Epithelial cell of esophagus (primary cell): ENCODE measurements around the gene FAM174B.

ENCODE experiments used
- DNase-seq: peaks from one replicate; pipeline ENCODE4 v3.0.0; 2010; ENCODE audit warnings: low read depth
- H3K4me3 ChIP-seq: 2 replicates; pipeline ENCODE4 v1.5.1; 2011; ENCODE audit warnings: mild to moderate bottlenecking, low read length, control low read depth
- CTCF ChIP-seq: IDR thresholded peaks from 2 replicates; pipeline ENCODE4 v1.5.1; 2011; ENCODE audit warnings: low read depth, mild to moderate bottlenecking, low read length, control low read depth, inconsistent platforms; ENCODE audit not compliant: insufficient read depth; ENCODE audit errors: missing control alignments

FAM174B gene

GRCh38 chr15:92657486-92657885 lies 1.9 kb upstream of the FAM174B start:
- TF ChIP-seq CTCF = no peak
- no peak for DNase-seq
- no peak overlapping the region for H3K4me3 ChIP-seq

- DNase-seq = no peak
- TF ChIP-seq CTCF = no peak
- no peak overlapping the region for H3K4me3 ChIP-seq
Observed at GRCh38 chr15:92656089-92656488, 514 bp upstream of the FAM174B start.

GRCh38 chr15:92654662-92655061 lies 913 bp downstream of the FAM174B start:
- H3K4me3 ChIP-seq = no peak overlapping the region
- TF ChIP-seq CTCF = no peak
- no peak for DNase-seq

- peak; percentile 3 for TF ChIP-seq CTCF
- no peak overlapping the region for H3K4me3 ChIP-seq
- DNase-seq = no peak
Observed at GRCh38 chr15:92653836-92654539, 1.6 kb downstream of the FAM174B start.

GRCh38 chr15:92653366-92653765 lies 2.2 kb downstream of the FAM174B start:
- no peak for TF ChIP-seq CTCF
- no peak overlapping the region for H3K4me3 ChIP-seq
- DNase-seq = no peak

GRCh38 chr15:92652576-92652966 lies 3.0 kb downstream of the FAM174B start:
- no peak overlapping the region for H3K4me3 ChIP-seq
- no peak for DNase-seq
- TF ChIP-seq CTCF = no peak

- H3K4me3 ChIP-seq = no peak overlapping the region
- TF ChIP-seq CTCF = no peak
- no peak for DNase-seq
Observed at GRCh38 chr15:92651877-92652575, 3.5 kb downstream of the FAM174B start.
